ENCODE results near the gene ZNF451.

- TF ChIP-seq MAFK (IDR thresholded peaks at IDR 0.05; ENCODE audit: partially characterized antibody) (no peak), JUN (IDR thresholded peaks at IDR 0.05) (no peak), GATA3 (IDR thresholded peaks at IDR 0.05; ENCODE audit: borderline replicate concordance) (no peak), RNF2 (IDR thresholded peaks at IDR 0.05; ENCODE audit: borderline replicate concordance, low read depth) (no peak), MAX (IDR thresholded peaks at IDR 0.05) (no peak), RAD21 (conservative IDR thresholded peaks at IDR 0.05 in 1 of 2, IDR thresholded peaks at IDR 0.05 in 1 of 2) (no peak), HEYL (CRISPR knock-in tag; IDR thresholded peaks at IDR 0.05) (no peak), FOSB (CRISPR knock-in tag; IDR thresholded peaks at IDR 0.05) (no peak), CEBPB (IDR thresholded peaks at IDR 0.05) (no peak)
- TF ChIP-seq, protein P1, sequence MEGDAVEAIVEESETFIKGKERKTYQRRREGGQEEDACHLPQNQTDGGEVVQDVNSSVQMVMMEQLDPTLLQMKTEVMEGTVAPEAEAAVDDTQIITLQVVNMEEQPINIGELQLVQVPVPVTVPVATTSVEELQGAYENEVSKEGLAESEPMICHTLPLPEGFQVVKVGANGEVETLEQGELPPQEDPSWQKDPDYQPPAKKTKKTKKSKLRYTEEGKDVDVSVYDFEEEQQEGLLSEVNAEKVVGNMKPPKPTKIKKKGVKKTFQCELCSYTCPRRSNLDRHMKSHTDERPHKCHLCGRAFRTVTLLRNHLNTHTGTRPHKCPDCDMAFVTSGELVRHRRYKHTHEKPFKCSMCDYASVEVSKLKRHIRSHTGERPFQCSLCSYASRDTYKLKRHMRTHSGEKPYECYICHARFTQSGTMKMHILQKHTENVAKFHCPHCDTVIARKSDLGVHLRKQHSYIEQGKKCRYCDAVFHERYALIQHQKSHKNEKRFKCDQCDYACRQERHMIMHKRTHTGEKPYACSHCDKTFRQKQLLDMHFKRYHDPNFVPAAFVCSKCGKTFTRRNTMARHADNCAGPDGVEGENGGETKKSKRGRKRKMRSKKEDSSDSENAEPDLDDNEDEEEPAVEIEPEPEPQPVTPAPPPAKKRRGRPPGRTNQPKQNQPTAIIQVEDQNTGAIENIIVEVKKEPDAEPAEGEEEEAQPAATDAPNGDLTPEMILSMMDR (IDR thresholded peaks at IDR 0.05), result no peak
- TF ChIP-seq, protein P2, sequence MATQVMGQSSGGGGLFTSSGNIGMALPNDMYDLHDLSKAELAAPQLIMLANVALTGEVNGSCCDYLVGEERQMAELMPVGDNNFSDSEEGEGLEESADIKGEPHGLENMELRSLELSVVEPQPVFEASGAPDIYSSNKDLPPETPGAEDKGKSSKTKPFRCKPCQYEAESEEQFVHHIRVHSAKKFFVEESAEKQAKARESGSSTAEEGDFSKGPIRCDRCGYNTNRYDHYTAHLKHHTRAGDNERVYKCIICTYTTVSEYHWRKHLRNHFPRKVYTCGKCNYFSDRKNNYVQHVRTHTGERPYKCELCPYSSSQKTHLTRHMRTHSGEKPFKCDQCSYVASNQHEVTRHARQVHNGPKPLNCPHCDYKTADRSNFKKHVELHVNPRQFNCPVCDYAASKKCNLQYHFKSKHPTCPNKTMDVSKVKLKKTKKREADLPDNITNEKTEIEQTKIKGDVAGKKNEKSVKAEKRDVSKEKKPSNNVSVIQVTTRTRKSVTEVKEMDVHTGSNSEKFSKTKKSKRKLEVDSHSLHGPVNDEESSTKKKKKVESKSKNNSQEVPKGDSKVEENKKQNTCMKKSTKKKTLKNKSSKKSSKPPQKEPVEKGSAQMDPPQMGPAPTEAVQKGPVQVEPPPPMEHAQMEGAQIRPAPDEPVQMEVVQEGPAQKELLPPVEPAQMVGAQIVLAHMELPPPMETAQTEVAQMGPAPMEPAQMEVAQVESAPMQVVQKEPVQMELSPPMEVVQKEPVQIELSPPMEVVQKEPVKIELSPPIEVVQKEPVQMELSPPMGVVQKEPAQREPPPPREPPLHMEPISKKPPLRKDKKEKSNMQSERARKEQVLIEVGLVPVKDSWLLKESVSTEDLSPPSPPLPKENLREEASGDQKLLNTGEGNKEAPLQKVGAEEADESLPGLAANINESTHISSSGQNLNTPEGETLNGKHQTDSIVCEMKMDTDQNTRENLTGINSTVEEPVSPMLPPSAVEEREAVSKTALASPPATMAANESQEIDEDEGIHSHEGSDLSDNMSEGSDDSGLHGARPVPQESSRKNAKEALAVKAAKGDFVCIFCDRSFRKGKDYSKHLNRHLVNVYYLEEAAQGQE (IDR thresholded peaks at IDR 0.05), result no peak
Measured at GRCh38 chr6:57162516-57162915, 72.5 kb downstream of the ZNF451 start.
